CD14-positive monocyte (primary cell): Measurements from ENCODE around the gene MARCHF3. TPM values are rescaled to one million over a fixed set of nuclear protein-coding genes. Genes with fewer than 3 reads are reported as not detected.

Experiments
- DNase-seq, 3 donors: peaks; one replicate each; pipeline ENCODE4 v3.0.0-alpha.2; 2011 to 2022
- H2AFZ ChIP-seq: 2 replicates; pipeline ENCODE4 v1.6.0; 2012; ENCODE audit warnings: mild to moderate bottlenecking, low read depth, low read length, inconsistent platforms; ENCODE audit not compliant: insufficient read depth, poor library complexity, severe bottlenecking
- H3K27ac ChIP-seq, 2 donors: 1 replicate in 1 of 2; 2 replicates in 1 of 2; pipeline ENCODE4 v1.5.1; 2012 to 2013; ENCODE audit warnings: low read length in 2 of 2, control low read depth in 1 of 2, inconsistent platforms in 1 of 2, low read depth in 1 of 2, mild to moderate bottlenecking in 1 of 2
- H3K27me3 ChIP-seq, 2 donors: one replicate each; pipeline versions ENCODE4 v1.6.0 to v1.6.1; 2011 to 2013; ENCODE audit warnings: low read length in 2 of 2; ENCODE audit not compliant: control insufficient read depth in 2 of 2, insufficient read depth in 2 of 2
- H3K36me3 ChIP-seq, 2 donors: replicated peaks in 1 of 2; 1 replicate in 1 of 2; 2 replicates in 1 of 2; pipeline versions ENCODE4 v1.5.1 to v1.6.1; 2012 to 2013; ENCODE audit warnings: low read length in 2 of 2, control low read depth in 1 of 2, inconsistent platforms in 1 of 2, mild to moderate bottlenecking in 1 of 2; ENCODE audit not compliant: insufficient read depth in 2 of 2, control insufficient read depth in 1 of 2
- H3K4me1 ChIP-seq, 2 donors: 1 replicate in 1 of 2; 2 replicates in 1 of 2; pipeline versions ENCODE4 v1.5.1 to v1.6.1; 2012 to 2013; ENCODE audit warnings: low read length in 2 of 2, control low read depth in 1 of 2, inconsistent platforms in 1 of 2, mild to moderate bottlenecking in 1 of 2, moderate library complexity in 1 of 2; ENCODE audit not compliant: insufficient read depth in 2 of 2, control insufficient read depth in 1 of 2
- H3K4me2 ChIP-seq: replicated peaks from 2 replicates; pipeline ENCODE3; 2012; ENCODE audit warnings: low read length, moderate library complexity, mild to moderate bottlenecking; ENCODE audit not compliant: poor library complexity, severe bottlenecking; ENCODE audit errors: extremely low read depth
- H3K4me3 ChIP-seq, 3 experiments: fragments of 200-600 bp in 1 of 3; sonication (generic) in 1 of 3; replicated peaks in 1 of 3; 1 replicate in 2 of 3; 2 replicates in 1 of 3; pipeline ENCODE4 v1.5.1; 2011 to 2013; ENCODE audit warnings: low read length in 3 of 3, mild to moderate bottlenecking in 3 of 3, control low read depth in 2 of 3, low read depth in 2 of 3, inconsistent platforms in 1 of 3, moderate library complexity in 1 of 3
- H3K79me2 ChIP-seq: 2 replicates; pipeline ENCODE4 v1.6.0; 2012; ENCODE audit warnings: mild to moderate bottlenecking, control low read depth, inconsistent platforms, low read length, moderate library complexity; ENCODE audit not compliant: insufficient read depth
- H3K9ac ChIP-seq: 2 replicates; pipeline ENCODE4 v1.6.0; 2017; ENCODE audit warnings: low read length, mild to moderate bottlenecking; ENCODE audit not compliant: insufficient read depth, poor library complexity, severe bottlenecking
- H3K9me3 ChIP-seq, 2 donors: replicated peaks in 1 of 2; 1 replicate in 1 of 2; 2 replicates in 1 of 2; pipeline versions ENCODE4 v1.5.1 to v1.6.1; 2012 to 2013; ENCODE audit warnings: low read length in 2 of 2, control low read depth in 1 of 2; ENCODE audit not compliant: control insufficient read depth in 1 of 2, insufficient read depth in 1 of 2
- H4K20me1 ChIP-seq: 2 replicates; pipeline ENCODE4 v1.6.0; 2012; ENCODE audit warnings: mild to moderate bottlenecking, low read length, control low read depth, moderate library complexity; ENCODE audit not compliant: insufficient read depth
- H3K27ac Mint-ChIP-seq, 7 donors: one replicate each; pipeline ENCODE4 v1.8.0; 2020; ENCODE audit warnings: mild to moderate bottlenecking in 7 of 7, mixed read lengths in 7 of 7, moderate library complexity in 6 of 7, inconsistent platforms in 2 of 7
- H3K27me3 Mint-ChIP-seq, 3 donors: one replicate each; pipeline ENCODE4 v1.8.0; 2021 to 2022; ENCODE audit warnings: low read depth in 3 of 3, mild to moderate bottlenecking in 3 of 3, mixed read lengths in 3 of 3, moderate library complexity in 3 of 3, inconsistent platforms in 1 of 3
- H3K36me3 Mint-ChIP-seq, 2 donors: one replicate each; pipeline ENCODE4 v1.8.0; 2020; ENCODE audit warnings: mixed read lengths in 2 of 2, inconsistent platforms in 1 of 2, mild to moderate bottlenecking in 1 of 2
- H3K4me1 Mint-ChIP-seq: one replicate; pipeline ENCODE4 v1.8.0; 2020; ENCODE audit warnings: mild to moderate bottlenecking, mixed read lengths
- H3K4me3 Mint-ChIP-seq, 2 donors: one replicate each; pipeline ENCODE4 v1.8.0; 2020; ENCODE audit warnings: mild to moderate bottlenecking in 2 of 2, mixed read lengths in 2 of 2, moderate library complexity in 1 of 2
- H3K9me3 Mint-ChIP-seq, 7 donors: one replicate each; pipeline ENCODE4 v1.8.0; 2020 to 2022; ENCODE audit warnings: mixed read lengths in 7 of 7, mild to moderate bottlenecking in 6 of 7, moderate library complexity in 6 of 7, inconsistent platforms in 2 of 7
- WGBS: methylation state at CpG from one replicate; pipeline ENCODE4 v1.1.5; 2013; ENCODE audit warnings: missing lambda C conversion rate; ENCODE audit not compliant: insufficient coverage; 5-methylcytosine and 5-hydroxymethylcytosine counted together
- intact Hi-C, 2 donors: fragments of 100-400 bp; cut with micrococcal nuclease; formaldehyde crosslinking; loops; one replicate each; pipeline versions ENCODE4 v1.15.0 to v1.15.1; 2023
- polyA plus RNA-seq, 3 donors: library from polyadenylated mRNA; depleted of rRNA in 1 of 3; unstranded in 2 of 3; stranded (reverse) in 1 of 3; fragments of 300-500 nt in 2 of 3; fragments of >200 nt in 1 of 3; fragmentation: Illumina TruSeq in 2 of 3; gene quantifications; 1 replicate in 2 of 3; 2 replicates in 1 of 3; pipeline ENCODE4 v1.2.3, GENCODE V29; 2012 to 2021
- TF ChIP-seq, protein P1 (sequence below): fragments of 200-600 bp; IDR thresholded peaks from one replicate; pipeline ENCODE4 v1.8.0; 2022; ENCODE audit warnings: antibody characterized with exemption, mild to moderate bottlenecking

The MARCHF3 gene
- polyA plus RNA-seq, 3 donors, result 0.88 to 1.6 (median 0.96) TPM

DNA sequence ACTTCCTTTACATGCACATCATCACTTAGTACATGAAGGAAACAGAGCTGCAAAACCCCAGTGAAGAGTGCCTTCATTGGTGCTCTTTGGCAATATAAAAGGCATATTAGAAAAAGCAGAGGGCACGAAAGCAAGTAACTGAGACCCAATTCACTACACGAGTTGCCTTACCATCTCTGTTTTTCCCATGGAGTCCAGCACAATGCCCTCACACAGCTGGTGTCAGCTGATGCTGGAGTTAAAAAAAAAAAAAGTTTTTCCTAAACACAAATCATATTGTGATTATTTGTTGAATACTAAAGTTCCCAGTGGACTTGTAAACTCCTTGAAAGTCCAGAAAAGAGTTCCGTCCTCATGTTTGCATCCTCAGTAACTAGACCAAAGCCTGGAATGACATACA is 25.6 kb downstream of the MARCHF3 start:
- TF ChIP-seq, protein P1, sequence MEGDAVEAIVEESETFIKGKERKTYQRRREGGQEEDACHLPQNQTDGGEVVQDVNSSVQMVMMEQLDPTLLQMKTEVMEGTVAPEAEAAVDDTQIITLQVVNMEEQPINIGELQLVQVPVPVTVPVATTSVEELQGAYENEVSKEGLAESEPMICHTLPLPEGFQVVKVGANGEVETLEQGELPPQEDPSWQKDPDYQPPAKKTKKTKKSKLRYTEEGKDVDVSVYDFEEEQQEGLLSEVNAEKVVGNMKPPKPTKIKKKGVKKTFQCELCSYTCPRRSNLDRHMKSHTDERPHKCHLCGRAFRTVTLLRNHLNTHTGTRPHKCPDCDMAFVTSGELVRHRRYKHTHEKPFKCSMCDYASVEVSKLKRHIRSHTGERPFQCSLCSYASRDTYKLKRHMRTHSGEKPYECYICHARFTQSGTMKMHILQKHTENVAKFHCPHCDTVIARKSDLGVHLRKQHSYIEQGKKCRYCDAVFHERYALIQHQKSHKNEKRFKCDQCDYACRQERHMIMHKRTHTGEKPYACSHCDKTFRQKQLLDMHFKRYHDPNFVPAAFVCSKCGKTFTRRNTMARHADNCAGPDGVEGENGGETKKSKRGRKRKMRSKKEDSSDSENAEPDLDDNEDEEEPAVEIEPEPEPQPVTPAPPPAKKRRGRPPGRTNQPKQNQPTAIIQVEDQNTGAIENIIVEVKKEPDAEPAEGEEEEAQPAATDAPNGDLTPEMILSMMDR, result no peak
- Mint-ChIP-seq H3K27ac (no peak overlapping the region), H3K4me1 (no peaks in the 10 kb centered on the region), H3K9me3 (peaks cover 0 to 4% (median 0%) of the 10 kb centered on the region in 7 donors), H3K36me3 (no peaks in the 10 kb centered on the region), H3K27me3 (no peaks in the 10 kb centered on the region), H3K4me3 (no peak overlapping the region)
- no peaks in the 10 kb centered on the region for H3K4me1 ChIP-seq
- no peak overlapping the region for H3K4me2 ChIP-seq
- H2AFZ ChIP-seq, result no peak overlapping the region
- no peak overlapping the region for H3K27ac ChIP-seq
- H4K20me1 ChIP-seq, result no peaks in the 10 kb centered on the region
- no peak for DNase-seq
- no peaks in the 10 kb centered on the region for H3K9me3 ChIP-seq
- H3K36me3 ChIP-seq, result no peaks in the 10 kb centered on the region
- H3K27me3 ChIP-seq, result no peaks in the 10 kb centered on the region
- no peak overlapping the region for H3K4me3 ChIP-seq
- no peak overlapping the region for H3K9ac ChIP-seq
- intact Hi-C loops, result no loop called here
- no CpG with 5 or more reads among the region's 3 CpGs for WGBS
- H3K79me2 ChIP-seq, result no peaks in the 10 kb centered on the region

DNA sequence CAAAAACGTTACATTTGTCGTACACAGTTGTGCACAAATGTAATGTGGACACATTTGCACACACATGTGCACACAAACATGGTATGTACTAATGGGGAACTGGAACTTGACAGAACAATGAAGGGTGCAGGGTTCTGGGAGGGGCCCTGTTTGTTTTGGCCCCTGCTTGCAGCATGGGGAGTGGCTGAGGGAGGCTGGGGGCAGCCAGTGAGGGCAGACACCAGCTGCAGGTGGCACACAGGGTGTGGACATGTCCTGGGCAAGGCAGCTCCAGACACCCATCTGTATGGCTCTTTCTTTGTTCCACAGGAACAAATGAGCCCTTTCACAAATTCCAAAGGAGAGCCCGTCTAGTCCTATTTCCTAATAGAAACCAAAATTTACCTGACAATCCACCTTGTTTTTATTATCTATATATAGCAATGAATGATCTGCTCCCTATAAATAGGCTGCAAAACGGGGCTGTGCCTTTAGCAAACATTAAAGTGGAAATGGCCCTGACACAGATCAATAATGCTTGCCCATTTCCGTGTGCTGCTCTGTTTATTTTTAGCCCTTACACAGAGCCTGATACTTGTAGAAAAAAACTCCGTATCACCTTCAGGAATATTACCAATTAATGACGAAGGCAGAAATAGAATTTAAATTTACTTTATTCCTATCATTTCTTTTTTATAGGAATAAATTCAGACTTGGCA is 26.4 kb downstream of the MARCHF3 start:
- Histone ChIP-seq H3K79me2 (no peaks in the 10 kb centered on the region), H3K36me3 (no peaks in the 10 kb centered on the region)
- H3K4me1 Mint-ChIP-seq, result no peaks in the 10 kb centered on the region

More for the DNA sequence above, 26.4 kb downstream of the MARCHF3 start:
- Mint-ChIP-seq H3K4me3 (no peak overlapping the region), H3K36me3 (no peaks in the 10 kb centered on the region), H3K9me3 (peaks cover 0 to 4% (median 0%) of the 10 kb centered on the region in 7 donors), H3K27ac (no peak overlapping the region), H3K27me3 (peaks cover 0 to 2% (median 0%) of the 10 kb centered on the region in 3 donors)
- TF ChIP-seq, protein P1, result no peak
- intact Hi-C loops, result no loop called here
- H3K27me3 ChIP-seq, result no peaks in the 10 kb centered on the region
- 90% methylated on average over 2 of the region's 7 CpGs for WGBS
- no peak overlapping the region for H3K9ac ChIP-seq
- no peak overlapping the region for H2AFZ ChIP-seq
- no peaks in the 10 kb centered on the region for H3K9me3 ChIP-seq
- no peak overlapping the region for H3K4me2 ChIP-seq
- DNase-seq, result no peak
- H3K4me1 ChIP-seq, result no peaks in the 10 kb centered on the region
- no peak overlapping the region for H3K27ac ChIP-seq
- H4K20me1 ChIP-seq, result no peaks in the 10 kb centered on the region
- H3K4me3 ChIP-seq, result no peak overlapping the region
